HEK293 (cell line): ENCODE results near the gene LRBA.

Experiments used
- CTCF ChIA-PET: fragments of 350-600 bp; formaldehyde crosslinking; extraction: SDS; loops from one replicate; lab custom pipeline; 2021; ENCODE audit warnings: antibody characterized with exemption; lab: Yijun Ruan, JAX
- POLR2A ChIA-PET: fragments of 300-600 bp; formaldehyde crosslinking; extraction: SDS; loops from one replicate; lab custom pipeline; 2020; ENCODE audit warnings: antibody characterized with exemption, inconsistent platforms; lab: Yijun Ruan, JAX
- H3K27ac ChIP-seq: fragments of 200-500 bp; sonication (Bioruptor generic); 2 replicates; pipeline ENCODE4 v1.5.1; 2014; ENCODE audit warnings: low read depth, low read length, control low read depth, inconsistent platforms; ENCODE audit errors: extremely low read depth
- H3K36me3 ChIP-seq, 2 experiments: fragments of 200-500 bp in 1 of 2; sonication (Bioruptor generic) in 1 of 2; 1 replicate in 1 of 2; 2 replicates in 1 of 2; pipeline ENCODE4 v1.5.1; 2014 to 2017; ENCODE audit warnings: inconsistent platforms in 2 of 2, low read length in 2 of 2; ENCODE audit not compliant: control insufficient read depth in 2 of 2, insufficient read depth in 1 of 2
- H3K4me1 ChIP-seq: fragments of 200-500 bp; sonication (Bioruptor generic); 2 replicates; pipeline ENCODE4 v1.5.1; 2014; ENCODE audit warnings: mild to moderate bottlenecking, low read length, inconsistent platforms; ENCODE audit not compliant: control insufficient read depth, insufficient read depth
- H3K4me3 ChIP-seq: 2 replicates; pipeline ENCODE4 v1.5.1; 2011; ENCODE audit warnings: low read depth, mild to moderate bottlenecking, control low read depth, low read length, moderate library complexity
- H3K9me3 ChIP-seq: fragments of 200-500 bp; sonication (Bioruptor generic); 2 replicates; pipeline ENCODE4 v1.5.1; 2014; ENCODE audit warnings: low read depth, low read length, inconsistent platforms; ENCODE audit not compliant: control insufficient read depth, insufficient read depth
- ZIC2 ChIP-seq: fragments of 450-650 bp; formaldehyde crosslinking; IDR thresholded peaks from 2 replicates; pipeline ENCODE4 v1.5.1; 2016; ENCODE audit warnings: missing biosample characterization, missing genetic modification characterization
- ZNF132 ChIP-seq: fragments of 450-650 bp; formaldehyde crosslinking; IDR thresholded peaks from 2 replicates; pipeline ENCODE4 v1.5.1; 2017; ENCODE audit warnings: missing biosample characterization, missing genetic modification characterization, borderline replicate concordance
- ZNF138 ChIP-seq: fragments of 450-650 bp; formaldehyde crosslinking; IDR thresholded peaks from 2 replicates; pipeline ENCODE4 v1.5.1; 2016; ENCODE audit warnings: missing biosample characterization, missing genetic modification characterization, borderline replicate concordance
- ZNF433 ChIP-seq: fragments of 450-650 bp; formaldehyde crosslinking; IDR thresholded peaks from 2 replicates; pipeline ENCODE4 v1.5.1; 2016; ENCODE audit warnings: missing biosample characterization, missing genetic modification characterization, low read depth
- ZNF449 ChIP-seq: fragments of 450-650 bp; formaldehyde crosslinking; IDR thresholded peaks from 2 replicates; pipeline ENCODE4 v1.5.1; 2017; ENCODE audit warnings: missing biosample characterization, mild to moderate bottlenecking, missing genetic modification characterization, moderate library complexity
- ZNF548 ChIP-seq: fragments of 450-650 bp; formaldehyde crosslinking; IDR thresholded peaks from 2 replicates; pipeline ENCODE4 v1.5.1; 2016; ENCODE audit warnings: missing biosample characterization, missing genetic modification characterization
- ZNF610 ChIP-seq: fragments of 450-650 bp; formaldehyde crosslinking; IDR thresholded peaks from 2 replicates; pipeline ENCODE4 v1.5.1; 2016; ENCODE audit warnings: missing biosample characterization, missing genetic modification characterization, borderline replicate concordance
- TF ChIP-seq, protein P1 (sequence below): fragments of 450-650 bp; formaldehyde crosslinking; IDR thresholded peaks from 2 replicates; pipeline ENCODE4 v1.5.1; 2016; ENCODE audit warnings: missing biosample characterization, missing genetic modification characterization
- TF ChIP-seq, protein P2 (sequence below): fragments of 450-650 bp; formaldehyde crosslinking; IDR thresholded peaks from 2 replicates; pipeline ENCODE4 v1.5.1; 2017; ENCODE audit warnings: missing biosample characterization, missing genetic modification characterization
- TF ChIP-seq, protein P3 (sequence below): fragments of 450-650 bp; formaldehyde crosslinking; IDR thresholded peaks from 2 replicates; pipeline ENCODE4 v1.5.0; 2017; ENCODE audit warnings: missing biosample characterization, missing genetic modification characterization, borderline replicate concordance
- TF ChIP-seq, protein P4 (sequence below): fragments of 450-650 bp; formaldehyde crosslinking; IDR thresholded peaks from 2 replicates; pipeline ENCODE4 v1.5.1; 2017; ENCODE audit warnings: missing biosample characterization, missing genetic modification characterization
- TF ChIP-seq, protein P5 (sequence below): fragments of 450-650 bp; IDR thresholded peaks from 2 replicates; pipeline ENCODE4 v1.5.1; 2018; ENCODE audit warnings: missing biosample characterization, missing genetic modification characterization

The LRBA gene

GRCh38 chr4:150336676-150337412, 678.2 kb downstream of the LRBA start:
- H3K36me3 ChIP-seq = no peaks in the 10 kb centered on the region
- no peak overlapping the region for H3K4me3 ChIP-seq
- H3K9me3 ChIP-seq = no peaks in the 10 kb centered on the region
- H3K27ac ChIP-seq = no peak overlapping the region
- TF ChIP-seq, protein P1, sequence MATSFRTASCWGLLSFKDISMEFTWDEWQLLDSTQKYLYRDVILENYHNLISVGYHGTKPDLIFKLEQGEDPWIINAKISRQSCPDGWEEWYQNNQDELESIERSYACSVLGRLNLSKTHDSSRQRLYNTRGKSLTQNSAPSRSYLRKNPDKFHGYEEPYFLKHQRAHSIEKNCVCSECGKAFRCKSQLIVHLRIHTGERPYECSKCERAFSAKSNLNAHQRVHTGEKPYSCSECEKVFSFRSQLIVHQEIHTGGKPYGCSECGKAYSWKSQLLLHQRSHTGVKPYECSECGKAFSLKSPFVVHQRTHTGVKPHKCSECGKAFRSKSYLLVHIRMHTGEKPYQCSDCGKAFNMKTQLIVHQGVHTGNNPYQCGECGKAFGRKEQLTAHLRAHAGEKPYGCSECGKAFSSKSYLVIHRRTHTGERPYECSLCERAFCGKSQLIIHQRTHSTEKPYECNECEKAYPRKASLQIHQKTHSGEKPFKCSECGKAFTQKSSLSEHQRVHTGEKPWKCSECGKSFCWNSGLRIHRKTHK (tag by site-specific recombination) = no peak
- no peak for TF ChIP-seq ZNF433 (tag by site-specific recombination)
- no peak for TF ChIP-seq ZNF138 (tag by site-specific recombination)
- no peak for TF ChIP-seq ZNF132 (tag by site-specific recombination)
- TF ChIP-seq, protein P2, sequence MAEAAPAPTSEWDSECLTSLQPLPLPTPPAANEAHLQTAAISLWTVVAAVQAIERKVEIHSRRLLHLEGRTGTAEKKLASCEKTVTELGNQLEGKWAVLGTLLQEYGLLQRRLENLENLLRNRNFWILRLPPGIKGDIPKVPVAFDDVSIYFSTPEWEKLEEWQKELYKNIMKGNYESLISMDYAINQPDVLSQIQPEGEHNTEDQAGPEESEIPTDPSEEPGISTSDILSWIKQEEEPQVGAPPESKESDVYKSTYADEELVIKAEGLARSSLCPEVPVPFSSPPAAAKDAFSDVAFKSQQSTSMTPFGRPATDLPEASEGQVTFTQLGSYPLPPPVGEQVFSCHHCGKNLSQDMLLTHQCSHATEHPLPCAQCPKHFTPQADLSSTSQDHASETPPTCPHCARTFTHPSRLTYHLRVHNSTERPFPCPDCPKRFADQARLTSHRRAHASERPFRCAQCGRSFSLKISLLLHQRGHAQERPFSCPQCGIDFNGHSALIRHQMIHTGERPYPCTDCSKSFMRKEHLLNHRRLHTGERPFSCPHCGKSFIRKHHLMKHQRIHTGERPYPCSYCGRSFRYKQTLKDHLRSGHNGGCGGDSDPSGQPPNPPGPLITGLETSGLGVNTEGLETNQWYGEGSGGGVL (tag by site-specific recombination) = no peak
- no peak for TF ChIP-seq ZNF449 (tag by site-specific recombination)
- TF ChIP-seq, protein P3, sequence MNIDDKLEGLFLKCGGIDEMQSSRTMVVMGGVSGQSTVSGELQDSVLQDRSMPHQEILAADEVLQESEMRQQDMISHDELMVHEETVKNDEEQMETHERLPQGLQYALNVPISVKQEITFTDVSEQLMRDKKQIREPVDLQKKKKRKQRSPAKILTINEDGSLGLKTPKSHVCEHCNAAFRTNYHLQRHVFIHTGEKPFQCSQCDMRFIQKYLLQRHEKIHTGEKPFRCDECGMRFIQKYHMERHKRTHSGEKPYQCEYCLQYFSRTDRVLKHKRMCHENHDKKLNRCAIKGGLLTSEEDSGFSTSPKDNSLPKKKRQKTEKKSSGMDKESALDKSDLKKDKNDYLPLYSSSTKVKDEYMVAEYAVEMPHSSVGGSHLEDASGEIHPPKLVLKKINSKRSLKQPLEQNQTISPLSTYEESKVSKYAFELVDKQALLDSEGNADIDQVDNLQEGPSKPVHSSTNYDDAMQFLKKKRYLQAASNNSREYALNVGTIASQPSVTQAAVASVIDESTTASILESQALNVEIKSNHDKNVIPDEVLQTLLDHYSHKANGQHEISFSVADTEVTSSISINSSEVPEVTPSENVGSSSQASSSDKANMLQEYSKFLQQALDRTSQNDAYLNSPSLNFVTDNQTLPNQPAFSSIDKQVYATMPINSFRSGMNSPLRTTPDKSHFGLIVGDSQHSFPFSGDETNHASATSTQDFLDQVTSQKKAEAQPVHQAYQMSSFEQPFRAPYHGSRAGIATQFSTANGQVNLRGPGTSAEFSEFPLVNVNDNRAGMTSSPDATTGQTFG = no peak
- TF ChIP-seq ZNF610 (tag by site-specific recombination) = no peak
- no peak for TF ChIP-seq ZIC2 (tag by site-specific recombination)
- TF ChIP-seq, protein P4, sequence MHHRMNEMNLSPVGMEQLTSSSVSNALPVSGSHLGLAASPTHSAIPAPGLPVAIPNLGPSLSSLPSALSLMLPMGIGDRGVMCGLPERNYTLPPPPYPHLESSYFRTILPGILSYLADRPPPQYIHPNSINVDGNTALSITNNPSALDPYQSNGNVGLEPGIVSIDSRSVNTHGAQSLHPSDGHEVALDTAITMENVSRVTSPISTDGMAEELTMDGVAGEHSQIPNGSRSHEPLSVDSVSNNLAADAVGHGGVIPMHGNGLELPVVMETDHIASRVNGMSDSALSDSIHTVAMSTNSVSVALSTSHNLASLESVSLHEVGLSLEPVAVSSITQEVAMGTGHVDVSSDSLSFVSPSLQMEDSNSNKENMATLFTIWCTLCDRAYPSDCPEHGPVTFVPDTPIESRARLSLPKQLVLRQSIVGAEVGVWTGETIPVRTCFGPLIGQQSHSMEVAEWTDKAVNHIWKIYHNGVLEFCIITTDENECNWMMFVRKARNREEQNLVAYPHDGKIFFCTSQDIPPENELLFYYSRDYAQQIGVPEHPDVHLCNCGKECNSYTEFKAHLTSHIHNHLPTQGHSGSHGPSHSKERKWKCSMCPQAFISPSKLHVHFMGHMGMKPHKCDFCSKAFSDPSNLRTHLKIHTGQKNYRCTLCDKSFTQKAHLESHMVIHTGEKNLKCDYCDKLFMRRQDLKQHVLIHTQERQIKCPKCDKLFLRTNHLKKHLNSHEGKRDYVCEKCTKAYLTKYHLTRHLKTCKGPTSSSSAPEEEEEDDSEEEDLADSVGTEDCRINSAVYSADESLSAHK (tag by site-specific recombination) = no peak
- TF ChIP-seq, protein P5, sequence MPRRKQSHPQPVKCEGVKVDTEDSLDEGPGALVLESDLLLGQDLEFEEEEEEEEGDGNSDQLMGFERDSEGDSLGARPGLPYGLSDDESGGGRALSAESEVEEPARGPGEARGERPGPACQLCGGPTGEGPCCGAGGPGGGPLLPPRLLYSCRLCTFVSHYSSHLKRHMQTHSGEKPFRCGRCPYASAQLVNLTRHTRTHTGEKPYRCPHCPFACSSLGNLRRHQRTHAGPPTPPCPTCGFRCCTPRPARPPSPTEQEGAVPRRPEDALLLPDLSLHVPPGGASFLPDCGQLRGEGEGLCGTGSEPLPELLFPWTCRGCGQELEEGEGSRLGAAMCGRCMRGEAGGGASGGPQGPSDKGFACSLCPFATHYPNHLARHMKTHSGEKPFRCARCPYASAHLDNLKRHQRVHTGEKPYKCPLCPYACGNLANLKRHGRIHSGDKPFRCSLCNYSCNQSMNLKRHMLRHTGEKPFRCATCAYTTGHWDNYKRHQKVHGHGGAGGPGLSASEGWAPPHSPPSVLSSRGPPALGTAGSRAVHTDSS (tag by site-specific recombination) = no peak
- TF ChIP-seq ZNF548 (tag by site-specific recombination) = no peak
- TF ChIP-seq, all 188 proteins: peak for 0
- CTCF ChIA-PET = interaction anchor here (1.3 kb wide), 1 partner anchor 38 kb away, joined by 6 read pairs; no protein-coding TSS in a partner anchor
- H3K4me1 ChIP-seq = no peaks in the 10 kb centered on the region
- POLR2A ChIA-PET = no interaction called here
